GM10248 (cell line): Measurements from ENCODE around the gene IQGAP1.

Source experiments
- CTCF ChIA-PET: fragments of 300-600 bp; sonication (Branson Sonifier 250); formaldehyde crosslinking; extraction: SDS; loops from one replicate; lab custom pipeline; 2021; ENCODE audit warnings: antibody characterized with exemption; lab: Yijun Ruan, JAX
- POLR2A ChIA-PET: fragments of 350-650 bp; sonication (Branson Sonifier 250); formaldehyde crosslinking; extraction: SDS; loops from one replicate; lab custom pipeline; 2020; ENCODE audit warnings: antibody characterized with exemption; lab: Yijun Ruan, JAX
- DNase-seq: peaks from one replicate; pipeline ENCODE4 v3.0.0; 2012; ENCODE audit errors: extremely low spot score
- TF ChIP-seq, protein P1 (sequence below): IDR thresholded peaks from 2 replicates; pipeline ENCODE4 v1.5.1; 2012; ENCODE audit warnings: mild to moderate bottlenecking, low read depth; ENCODE audit errors: extremely low read depth, missing control alignments, control extremely low read depth

IQGAP1 gene

DNA sequence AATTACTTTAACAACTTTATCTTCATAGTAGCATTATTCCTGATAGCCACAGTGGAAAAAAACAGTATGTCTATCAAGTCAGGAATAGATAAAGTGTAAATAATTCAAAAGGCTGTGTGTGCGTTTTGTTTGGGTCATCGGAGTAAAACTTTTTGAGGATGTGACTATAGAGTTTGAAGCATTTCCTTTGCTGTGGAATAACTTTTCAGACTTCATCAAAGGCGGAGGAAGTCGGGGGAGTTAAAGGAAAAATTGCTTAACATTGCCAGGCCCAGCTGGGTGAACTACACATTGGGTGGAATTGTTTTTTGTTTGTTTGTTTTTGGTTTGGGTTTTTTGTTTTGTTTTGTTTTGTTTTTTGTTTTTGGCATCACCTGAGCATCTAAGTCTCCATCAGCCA is 71.3 kb downstream of the IQGAP1 start:
- CTCF ChIA-PET = interaction anchor here (1.9 to 2.0 kb wide), 3 partner anchors 11 to 139 kb away, joined by 5 to 6 read pairs (median 5); no protein-coding TSS in a partner anchor
- POLR2A ChIA-PET = no interaction called here
- no peak for DNase-seq
- TF ChIP-seq, protein P1, sequence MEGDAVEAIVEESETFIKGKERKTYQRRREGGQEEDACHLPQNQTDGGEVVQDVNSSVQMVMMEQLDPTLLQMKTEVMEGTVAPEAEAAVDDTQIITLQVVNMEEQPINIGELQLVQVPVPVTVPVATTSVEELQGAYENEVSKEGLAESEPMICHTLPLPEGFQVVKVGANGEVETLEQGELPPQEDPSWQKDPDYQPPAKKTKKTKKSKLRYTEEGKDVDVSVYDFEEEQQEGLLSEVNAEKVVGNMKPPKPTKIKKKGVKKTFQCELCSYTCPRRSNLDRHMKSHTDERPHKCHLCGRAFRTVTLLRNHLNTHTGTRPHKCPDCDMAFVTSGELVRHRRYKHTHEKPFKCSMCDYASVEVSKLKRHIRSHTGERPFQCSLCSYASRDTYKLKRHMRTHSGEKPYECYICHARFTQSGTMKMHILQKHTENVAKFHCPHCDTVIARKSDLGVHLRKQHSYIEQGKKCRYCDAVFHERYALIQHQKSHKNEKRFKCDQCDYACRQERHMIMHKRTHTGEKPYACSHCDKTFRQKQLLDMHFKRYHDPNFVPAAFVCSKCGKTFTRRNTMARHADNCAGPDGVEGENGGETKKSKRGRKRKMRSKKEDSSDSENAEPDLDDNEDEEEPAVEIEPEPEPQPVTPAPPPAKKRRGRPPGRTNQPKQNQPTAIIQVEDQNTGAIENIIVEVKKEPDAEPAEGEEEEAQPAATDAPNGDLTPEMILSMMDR = no peak

DNA sequence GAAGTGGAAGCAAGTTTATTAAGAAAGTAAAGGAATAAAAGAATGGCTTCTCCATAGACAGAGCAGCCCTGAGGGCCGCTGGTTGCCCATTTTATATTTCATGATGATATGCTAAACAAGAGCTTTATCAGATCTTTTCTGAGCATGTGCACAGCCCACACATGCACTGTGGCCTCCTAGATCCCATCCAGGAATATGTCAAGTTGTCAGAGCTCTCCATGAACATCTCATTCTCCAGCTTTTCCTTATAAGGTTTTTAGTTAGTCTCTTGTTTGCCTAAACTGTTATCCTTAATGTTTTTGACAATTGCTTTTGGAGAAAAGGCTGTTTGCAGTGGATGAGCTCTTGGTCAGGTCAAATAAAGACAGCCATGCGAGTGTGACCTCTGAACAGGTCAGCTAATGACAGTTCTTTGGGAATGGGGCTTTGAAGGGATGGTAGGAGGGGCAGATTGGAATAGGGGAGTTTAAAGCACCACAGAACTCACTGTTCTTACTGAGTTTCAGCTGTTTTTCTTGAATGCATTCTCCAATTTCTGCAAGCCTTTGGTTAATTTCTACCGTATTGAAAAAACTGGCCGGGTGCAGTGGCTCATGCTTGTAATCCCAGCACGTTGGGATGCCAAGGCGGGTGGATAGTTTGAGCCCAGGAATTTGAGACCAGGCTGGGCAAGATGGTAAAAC is 72.2 kb downstream of the IQGAP1 start:
- ChIA-PET CTCF (interaction anchor here (0.7 to 2.0 kb wide), 9 partner anchors 12 to 188 kb away, joined by 3 to 6 read pairs (median 3); no protein-coding TSS in a partner anchor), POLR2A (no interaction called here)
- TF ChIP-seq, protein P1 = no peak
- no peak for DNase-seq

DNA sequence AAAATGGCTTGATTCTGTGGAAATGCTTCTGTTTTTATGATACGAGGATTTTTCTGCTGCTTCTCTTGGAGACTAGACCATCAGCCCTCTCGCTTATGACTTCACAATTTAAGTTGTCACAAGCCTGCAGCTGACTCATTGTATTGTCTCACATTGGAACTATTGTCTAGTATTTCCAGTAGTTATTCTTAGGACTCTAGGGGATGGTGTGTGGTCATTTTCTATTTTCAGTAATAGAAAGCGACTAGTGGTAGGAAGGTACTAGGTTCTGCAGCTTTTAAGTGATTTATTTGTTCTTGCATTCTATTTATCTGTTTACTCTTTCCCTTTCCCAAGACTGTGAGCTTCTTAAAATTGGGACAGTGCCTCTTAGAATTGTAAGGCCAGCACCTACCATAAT is 75.3 kb downstream of the IQGAP1 start:
- POLR2A ChIA-PET = no interaction called here
- TF ChIP-seq, protein P1 = no peak
- DNase-seq = peak; percentile 52
- CTCF ChIA-PET = interaction anchor here (1.1 to 7.2 kb wide), 9 partner anchors 11 to 422 kb away, joined by 3 to 43 read pairs (median 4); no protein-coding TSS in a partner anchor

DNA sequence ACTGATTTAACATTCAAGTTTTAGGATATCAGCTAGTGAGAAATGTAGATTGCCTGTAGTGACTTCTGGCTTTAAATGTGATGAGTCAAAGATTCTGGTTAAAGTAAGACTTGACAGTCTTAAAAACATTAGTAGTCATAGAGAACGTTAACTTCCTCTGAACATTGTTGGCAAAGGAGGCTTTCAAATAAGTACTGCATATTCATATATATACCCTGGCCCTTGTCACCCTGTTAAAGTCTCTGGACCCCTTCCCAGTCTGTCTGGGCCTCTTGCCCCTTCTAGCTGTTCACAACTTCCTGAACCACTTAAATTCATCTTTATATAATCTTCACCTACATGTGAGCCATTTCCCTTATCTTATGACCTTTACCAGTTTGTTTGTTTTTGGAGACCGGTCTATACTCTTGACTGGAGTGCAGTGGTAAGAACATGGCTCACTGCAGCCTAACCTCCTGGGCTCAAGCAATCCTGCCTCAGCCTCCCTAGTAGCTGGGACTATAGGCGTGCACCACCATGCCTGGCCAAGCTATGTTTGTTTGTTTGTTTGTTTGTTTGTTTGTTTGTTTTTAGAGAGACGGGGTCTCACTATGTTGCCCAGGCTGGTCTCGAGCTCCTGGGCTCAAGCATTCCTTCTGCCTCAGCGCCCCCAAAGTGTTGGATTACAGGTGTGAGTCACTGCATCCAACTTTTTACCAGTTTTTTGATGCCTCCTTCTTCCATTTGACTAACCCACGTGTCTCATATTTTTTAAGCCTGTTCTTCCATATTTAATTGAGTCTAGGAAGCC is 77.3 kb downstream of the IQGAP1 start:
- POLR2A ChIA-PET = no interaction called here
- TF ChIP-seq, protein P1 = no peak
- CTCF ChIA-PET = interaction anchor here (0.8 to 7.2 kb wide), 7 partner anchors 13 to 145 kb away, joined by 3 to 43 read pairs (median 3); no protein-coding TSS in a partner anchor
- no peak for DNase-seq

DNA sequence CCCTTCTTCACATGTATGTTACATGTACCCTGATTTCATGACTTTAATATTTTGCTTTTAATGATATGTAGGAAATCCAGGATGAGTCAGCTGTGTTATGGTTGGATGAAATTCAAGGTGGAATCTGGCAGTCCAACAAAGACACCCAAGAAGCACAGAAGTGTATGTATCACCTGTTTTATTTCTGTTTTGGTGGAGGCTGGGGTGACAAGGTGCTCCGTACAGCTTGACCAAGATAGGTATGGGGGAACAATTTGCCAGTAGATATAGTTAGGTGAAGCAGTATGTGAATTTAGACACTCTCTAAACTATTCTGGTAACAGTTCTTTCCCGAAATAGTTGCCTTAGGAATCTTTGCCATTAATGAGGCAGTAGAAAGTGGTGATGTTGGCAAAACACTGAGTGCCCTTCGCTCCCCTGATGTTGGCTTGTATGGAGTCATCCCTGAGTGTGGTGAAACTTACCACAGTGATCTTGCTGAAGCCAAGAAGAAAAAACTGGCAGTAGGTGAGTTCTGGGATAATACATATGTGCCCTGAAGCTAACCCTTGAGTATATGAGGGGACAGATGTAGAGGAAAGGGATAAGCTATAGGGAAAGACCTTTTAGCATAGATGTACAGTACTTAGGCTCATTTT is 78.0 kb downstream of the IQGAP1 start:
- POLR2A ChIA-PET = interaction anchor here (0.6 kb wide), 1 partner anchor 74 kb away, joined by 5 read pairs; no protein-coding TSS in a partner anchor
- TF ChIP-seq, protein P1 = no peak

DNA sequence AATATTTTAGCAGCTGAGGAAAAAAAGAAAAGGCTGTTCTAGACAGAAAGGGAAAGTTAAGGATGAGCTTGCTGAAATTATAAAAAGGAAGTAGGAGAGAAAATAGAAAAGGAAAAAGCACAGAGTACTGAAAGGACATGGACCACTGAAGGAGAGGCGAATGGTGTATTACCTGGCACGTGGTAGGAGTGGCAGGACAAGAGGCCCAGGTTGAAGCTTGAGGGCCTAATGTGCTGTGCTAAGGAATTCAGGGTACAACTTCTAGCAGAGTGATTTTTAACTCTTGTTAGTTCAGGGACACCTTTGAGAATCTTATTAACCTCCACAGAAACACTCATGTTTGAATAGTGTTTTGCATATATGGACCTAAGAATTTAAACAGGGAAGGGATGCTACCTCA is 81.7 kb downstream of the IQGAP1 start:
- ChIA-PET CTCF (interaction anchor here (2.1 to 3.6 kb wide), 2 partner anchors 12 to 150 kb away, joined by 11 to 16 read pairs; no protein-coding TSS in a partner anchor), POLR2A (no interaction called here)
- no peak for DNase-seq
- TF ChIP-seq, protein P1 = no peak

More for the DNA sequence above, 78.0 kb downstream of the IQGAP1 start:
- no peak for DNase-seq
- CTCF ChIA-PET = interaction anchor here (0.7 to 7.2 kb wide), 7 partner anchors 13 to 467 kb away, joined by 3 to 43 read pairs (median 5); partner anchors contain the start of gene HDDC3
